HG03135 (cell line): ENCODE measurements around the gene TST.

ENCODE experiments used
- ATAC-seq: cut with Tn5 transposase; IDR thresholded peaks from one replicate; pipeline ENCODE4 v1.9.1; 2021; ENCODE audit warnings: mild to moderate bottlenecking, moderate library complexity; ENCODE audit not compliant: unreplicated experiment

Gene TST

GRCh38 chr22:37019309-37020191 lies at the start of gene TST, which contains the start of gene MPST:
Gene TST (minus strand): TSS chr22:37019447. CDS start chr22:37018732, 715 bp downstream.
Gene MPST (plus strand): TSS chr22:37019742. CDS start chr22:37019837, 95 bp downstream.
- peak; percentile 63 for ATAC-seq

DNA sequence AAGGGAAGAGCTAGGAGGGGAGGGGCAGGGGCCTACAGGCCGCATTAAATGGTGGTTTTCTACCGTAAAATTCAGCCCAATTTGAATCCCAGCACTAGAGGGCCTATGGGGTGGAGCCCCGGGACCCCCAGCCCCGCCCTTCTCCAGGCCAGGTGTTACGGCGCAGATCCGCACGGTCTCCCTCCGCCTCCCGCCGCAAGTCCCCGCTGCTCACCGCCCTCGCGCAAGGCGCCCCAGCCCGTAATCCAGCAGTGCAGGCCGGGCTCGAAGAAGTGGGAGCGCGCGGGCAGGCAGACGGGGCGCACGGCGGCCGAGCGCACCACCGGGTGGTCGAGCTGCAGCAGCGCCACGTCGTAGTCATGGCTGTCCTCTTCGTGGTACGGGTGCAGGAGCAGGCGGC lies 49.6 kb upstream of the TST start:
- no peak for ATAC-seq

DNA sequence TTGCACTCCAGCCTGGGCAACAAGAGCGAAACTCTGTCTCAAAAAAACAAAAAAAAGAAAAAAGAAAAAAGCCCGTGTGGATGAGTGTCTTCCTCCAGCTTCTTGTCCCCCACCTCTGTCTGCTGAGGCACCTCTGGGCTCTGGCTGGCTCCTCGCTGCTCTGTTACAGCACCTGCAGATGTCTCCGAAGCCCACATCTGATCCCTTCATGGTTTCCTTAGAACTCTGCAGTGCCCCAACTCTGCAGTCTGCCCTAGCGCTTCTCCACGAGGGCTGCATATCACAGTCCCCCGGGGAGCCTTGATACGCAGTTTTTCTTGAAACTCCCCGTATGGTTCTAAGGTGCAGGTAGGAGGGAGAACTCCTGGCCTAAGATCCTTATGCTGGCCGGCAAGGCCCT lies 48.2 kb upstream of the TST start:
- no peak for ATAC-seq

GRCh38 chr22:37065961-37066360 lies 46.7 kb upstream of the TST start:
- ATAC-seq = no peak

GRCh38 chr22:37065180-37065579 lies 45.9 kb upstream of the TST start:
- ATAC-seq = no peak

- no peak for ATAC-seq
Measured at GRCh38 chr22:37064553-37064952, 45.3 kb upstream of the TST start.

DNA sequence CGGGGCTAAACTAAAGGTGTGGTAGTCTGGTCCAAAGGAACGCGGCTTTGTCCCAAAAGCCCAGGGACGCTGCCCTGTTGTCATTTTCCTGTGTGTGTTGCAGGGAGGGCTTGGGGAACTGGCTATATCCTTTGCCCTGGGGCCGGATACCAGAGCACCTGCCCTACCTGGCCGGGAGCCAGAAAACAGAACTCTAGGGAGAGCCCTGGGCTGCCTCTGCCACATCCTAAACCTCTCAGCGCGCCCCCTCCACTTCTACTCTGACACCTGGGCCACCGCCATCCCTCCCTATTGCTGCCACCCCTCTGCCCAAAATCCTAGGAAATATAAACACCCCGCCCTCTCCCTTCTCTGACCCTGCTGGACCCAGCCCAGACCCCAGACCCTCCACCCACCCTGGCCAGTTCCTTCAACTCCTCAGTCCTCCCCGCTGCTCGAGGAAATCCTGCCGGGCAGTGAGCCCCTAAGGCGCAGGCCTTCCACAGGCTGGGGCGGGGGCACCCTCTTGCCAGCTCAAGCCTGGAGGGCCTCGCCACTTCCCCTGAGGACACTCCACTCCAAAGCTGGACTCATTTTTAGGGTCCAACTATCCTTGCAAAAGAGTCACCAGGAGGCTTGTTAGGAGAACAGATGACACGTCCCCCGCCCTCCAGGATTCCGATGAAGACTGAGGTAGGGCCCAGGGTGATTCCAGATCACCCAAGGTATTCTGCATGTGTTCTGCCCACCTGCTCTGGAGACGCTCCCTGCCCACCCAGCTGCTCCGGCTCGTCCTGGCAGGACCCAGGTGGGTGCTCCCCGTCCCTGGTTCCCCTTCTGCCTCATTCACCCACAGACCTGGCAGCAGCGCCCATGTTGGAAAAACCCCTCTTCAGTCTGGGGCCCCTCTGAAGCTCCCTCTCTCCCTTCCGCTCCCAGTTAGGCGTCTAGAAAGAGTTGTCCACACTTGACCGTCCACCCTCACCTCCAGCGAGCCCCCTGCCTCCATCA lies 44.5 kb upstream of the TST start:
- ATAC-seq = no peak

- ATAC-seq = no peak
Measured at GRCh38 chr22:37062702-37063381, 43.6 kb upstream of the TST start.

DNA sequence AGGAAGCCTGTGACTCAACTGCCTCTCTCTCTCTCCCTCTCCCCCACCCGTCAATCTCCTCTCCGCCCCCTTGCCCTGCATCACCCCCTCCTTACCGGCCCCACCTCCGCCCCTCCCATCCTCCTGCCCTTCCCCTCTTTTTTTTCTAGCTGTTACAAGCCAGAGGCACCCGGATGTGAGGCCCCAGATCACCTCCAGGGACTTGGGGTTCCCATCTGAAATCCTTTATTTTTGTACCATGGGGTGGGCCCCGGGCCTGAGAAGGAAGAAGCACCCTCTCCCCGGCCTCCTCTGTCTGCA lies 43.1 kb upstream of the TST start:
- no peak for ATAC-seq

GRCh38 chr22:37061611-37062375 lies 42.5 kb upstream of the TST start:
- ATAC-seq = no peak

- no peak for ATAC-seq
Measured at GRCh38 chr22:37060801-37061610, 41.8 kb upstream of the TST start.

GRCh38 chr22:37059876-37060449 lies 40.7 kb upstream of the TST start:
- ATAC-seq = no peak

- ATAC-seq = no peak
Measured at GRCh38 chr22:37058917-37059701, 39.9 kb upstream of the TST start.

GRCh38 chr22:37057796-37058510 lies 38.7 kb upstream of the TST start:
- no peak for ATAC-seq

DNA sequence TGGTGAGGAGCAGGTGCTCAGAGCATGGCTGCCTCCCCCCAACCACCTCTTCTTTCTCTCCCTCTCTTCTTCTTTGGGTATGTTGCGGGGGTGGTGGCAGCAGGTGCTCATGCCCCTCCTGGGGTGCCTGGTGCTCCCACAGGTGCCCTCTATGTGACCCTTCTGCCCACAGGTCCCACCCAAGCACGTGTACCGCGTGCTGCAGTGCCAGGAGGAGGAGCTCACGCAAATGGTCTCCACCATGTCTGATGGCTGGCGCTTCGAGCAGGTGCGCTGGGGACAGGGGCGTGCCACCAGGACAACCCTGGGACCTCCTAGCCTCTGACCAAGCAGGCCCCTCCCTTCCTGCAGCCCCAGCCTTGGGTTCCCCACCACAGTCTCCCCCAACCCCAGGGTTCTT lies 38.0 kb upstream of the TST start:
- ATAC-seq = no peak

DNA sequence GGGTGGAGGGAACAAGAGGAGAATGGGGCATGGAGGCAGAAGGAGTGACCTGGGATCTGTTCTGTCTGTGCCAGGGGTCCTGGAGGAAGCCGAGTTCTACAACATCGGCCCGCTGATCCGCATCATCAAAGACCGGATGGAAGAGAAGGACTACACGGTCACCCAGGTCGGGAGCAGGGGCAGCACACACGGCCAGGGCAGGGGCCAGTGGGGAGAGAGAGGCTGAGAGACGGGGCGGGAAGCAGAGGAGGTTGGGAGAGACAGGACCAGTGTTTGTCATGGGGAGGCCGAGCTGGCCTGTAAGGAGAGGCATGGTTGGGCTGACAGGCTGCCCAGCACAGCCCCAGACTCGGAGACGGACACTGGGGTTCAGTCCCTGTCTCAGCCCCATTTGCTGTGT lies 37.0 kb upstream of the TST start:
- no peak for ATAC-seq

GRCh38 chr22:37054600-37055365 lies 35.5 kb upstream of the TST start:
- no peak for ATAC-seq
